ENCODE measurements around the gene CCDC30. TPM values are rescaled to one million over a fixed set of nuclear protein-coding genes. Genes with fewer than 3 reads are reported as not detected.
A peak's percentile ranks its signal among the peaks of the same experiment; 100 is the strongest.

CCDC30 gene
- total and polyA plus RNA-seq, 3 experiments from 2014 or later, result 0.58 to 1.9 (median 1.5) TPM

DNA sequence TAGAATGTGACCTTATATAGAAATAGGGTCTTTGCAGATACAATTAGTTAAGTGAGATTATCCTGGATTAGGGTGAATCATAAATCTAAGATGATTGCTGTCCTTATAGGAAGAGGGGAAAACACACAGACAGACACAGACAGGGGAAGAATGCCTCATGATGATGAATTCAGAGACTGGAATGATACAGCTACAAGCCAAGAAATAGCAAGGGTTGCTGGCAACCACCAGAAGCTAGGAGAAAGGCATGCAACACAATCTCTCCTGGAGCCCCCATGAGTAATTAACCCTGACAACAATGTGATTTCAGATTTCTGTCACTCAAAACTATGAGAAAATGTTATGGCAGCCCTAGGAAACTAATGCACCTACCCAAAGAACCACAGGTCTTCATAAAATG is 176.0 kb downstream of the CCDC30 start:
- Histone ChIP-seq H3K27ac (ENCODE audit: low read depth, low read length) (no peak overlapping the region), H3K4me1 (ENCODE audit: insufficient read depth, low read length) (no peaks in the 10 kb centered on the region), H3K4me3 (ENCODE audit: low read length) (no peak overlapping the region), H3K27me3 (ENCODE audit: insufficient read depth, low read length, poor library complexity, severe bottlenecking) (no peaks in the 10 kb centered on the region), H3K36me3 (ENCODE audit: insufficient read depth, low read length) (no peaks in the 10 kb centered on the region), H3K9me3 (ENCODE audit: low read length) (no peaks in the 10 kb centered on the region)
- H3K36me3 Mint-ChIP-seq, result peaks cover 2 to 12% (median 6%) of the 10 kb centered on the region in 3 donors
- H3K9me3 Mint-ChIP-seq, result no peaks in the 10 kb centered on the region
- DNase-seq, result no peak
- CTCF ChIA-PET, result no interaction called here
- POLR2A ChIA-PET, result no interaction called here
- H3K4me1 Mint-ChIP-seq, result no peaks in the 10 kb centered on the region
- no peaks in the 10 kb centered on the region for H3K27me3 Mint-ChIP-seq
- no peak overlapping the region for H3K27ac Mint-ChIP-seq
- no peak overlapping the region for H3K4me3 Mint-ChIP-seq

DNA sequence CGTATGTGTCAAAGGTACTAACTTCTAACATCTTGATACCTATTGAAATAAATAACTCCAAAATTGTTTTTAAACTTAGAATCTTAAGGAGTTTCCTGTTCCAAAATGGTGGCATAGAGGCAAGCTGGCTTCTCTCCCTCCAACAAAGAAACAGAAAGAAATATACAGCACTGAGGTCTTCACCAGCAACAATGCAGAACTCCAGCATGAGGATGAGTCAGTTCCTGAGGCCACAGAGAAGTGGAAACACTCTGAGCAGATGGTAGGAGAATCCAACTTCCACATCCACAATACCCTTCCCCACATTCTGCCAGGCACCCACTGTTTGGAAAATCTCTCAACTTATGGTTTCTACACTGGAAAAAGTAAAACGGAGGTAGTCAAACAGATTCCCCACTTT is 183.0 kb downstream of the CCDC30 start:
- DNase-seq, result no peak
- H3K9me3 Mint-ChIP-seq, result peaks cover 6 to 12% (median 9%) of the 10 kb centered on the region in 5 donors
- no peaks in the 10 kb centered on the region for H3K4me1 Mint-ChIP-seq
- H3K27ac Mint-ChIP-seq, result no peak overlapping the region
- Histone ChIP-seq H3K9me3 (ENCODE audit: low read length) (no peaks in the 10 kb centered on the region), H3K36me3 (ENCODE audit: insufficient read depth, low read length) (no peaks in the 10 kb centered on the region), H3K27me3 (ENCODE audit: insufficient read depth, low read length, poor library complexity, severe bottlenecking) (no peaks in the 10 kb centered on the region), H3K27ac (ENCODE audit: low read depth, low read length) (no peak overlapping the region), H3K4me3 (ENCODE audit: low read length) (no peak overlapping the region), H3K4me1 (ENCODE audit: insufficient read depth, low read length) (no peaks in the 10 kb centered on the region)
- POLR2A ChIA-PET, result no interaction called here
- peaks cover 0 to 6% of the 10 kb centered on the region in 2 donors for H3K27me3 Mint-ChIP-seq
- H3K36me3 Mint-ChIP-seq, result peaks cover 14 to 25% (median 25%) of the 10 kb centered on the region in 3 donors
- H3K4me3 Mint-ChIP-seq, result no peak overlapping the region
- CTCF ChIA-PET, result no interaction called here

DNA sequence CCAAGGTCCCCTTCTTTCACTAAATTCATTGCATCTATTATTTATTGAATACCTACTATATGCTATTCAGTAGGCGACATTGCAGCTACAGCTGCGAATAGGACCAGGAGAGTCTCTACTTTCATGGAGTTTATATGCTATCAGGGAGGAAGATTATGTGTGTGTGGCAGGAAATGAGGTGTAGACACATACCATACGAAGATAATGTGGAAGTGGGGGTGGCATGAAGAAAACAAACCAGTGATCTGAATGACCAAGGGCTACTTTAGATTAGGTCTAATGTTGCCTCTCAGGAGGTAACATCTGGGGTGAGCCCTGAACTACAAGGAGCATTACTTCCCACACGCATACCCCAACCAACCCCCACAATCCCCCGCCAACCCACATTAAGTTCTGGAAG is 194.1 kb downstream of the CCDC30 start:
- H3K4me1 ChIP-seq (ENCODE audit: insufficient read depth, low read length), result peaks cover 22% of the 10 kb centered on the region

DNA sequence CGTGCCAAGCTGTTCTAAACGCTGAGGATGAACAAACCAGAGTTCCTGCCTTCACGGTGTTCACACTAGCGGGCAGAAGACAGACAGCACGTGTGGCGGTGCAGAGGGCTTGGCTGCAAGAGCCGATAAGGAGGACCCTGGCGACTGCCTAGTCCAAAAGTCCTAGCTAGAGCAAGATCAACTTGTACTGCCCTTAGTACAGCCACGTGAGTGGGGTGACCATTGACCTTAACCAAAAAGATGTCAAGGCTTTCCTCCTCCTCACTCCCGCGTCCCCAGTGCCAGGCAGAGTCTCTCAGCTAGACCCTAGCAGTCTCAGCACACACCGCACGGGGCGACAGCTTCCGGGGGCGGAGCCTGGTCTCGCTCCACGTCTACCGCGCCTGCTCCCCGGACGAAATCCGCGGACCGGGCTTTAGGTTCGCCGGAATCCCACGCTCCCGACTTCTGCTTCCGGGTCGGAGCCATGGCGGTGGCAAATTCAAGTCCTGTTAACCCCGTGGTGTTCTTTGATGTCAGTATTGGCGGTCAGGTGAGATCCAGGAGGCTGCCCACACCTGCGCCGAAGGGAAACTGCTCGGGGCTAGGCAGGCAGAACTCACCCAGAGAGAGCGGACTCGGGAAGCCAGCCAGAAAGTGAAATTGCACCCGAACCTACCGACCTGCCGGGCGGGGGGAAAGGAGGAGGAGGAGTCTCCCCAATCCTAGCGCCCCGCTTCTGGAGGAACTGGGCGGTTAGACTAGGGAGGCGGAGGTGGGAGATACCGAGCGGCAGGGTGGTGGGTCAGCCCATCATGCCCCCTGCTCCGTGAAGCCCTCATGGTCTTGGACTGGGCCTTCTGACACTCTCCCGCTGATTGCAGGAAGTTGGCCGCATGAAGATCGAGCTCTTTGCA is 195.1 kb downstream of the CCDC30 start, which contains the start of gene PPIH:
PPIH (plus strand) TSS at position 443 of the 896 bp plus-strand sequence; CDS start at position 467, 24 bp downstream.
- H3K4me1 Mint-ChIP-seq, result peaks cover 35 to 47% (median 46%) of the 10 kb centered on the region in 3 donors
- no peaks in the 10 kb centered on the region for H3K27me3 Mint-ChIP-seq
- peak within 1 kb of the TSS; percentile 81 for H3K27ac ChIP-seq (ENCODE audit: low read depth, low read length)
- peaks cover 22% of the 10 kb centered on the region for H3K4me1 ChIP-seq (ENCODE audit: insufficient read depth, low read length)
- no peaks in the 10 kb centered on the region for H3K27me3 ChIP-seq (ENCODE audit: insufficient read depth, low read length, poor library complexity, severe bottlenecking)
- peak within 1 kb of the TSS; percentile 92 for H3K4me3 ChIP-seq (ENCODE audit: low read length)
- H3K36me3 ChIP-seq (ENCODE audit: insufficient read depth, low read length), result peaks cover 12% of the 10 kb centered on the region
- H3K9me3 Mint-ChIP-seq, result no peaks in the 10 kb centered on the region
- peak; percentile 91 to 95 (median 92) for DNase-seq
- peak within 1 kb of the TSS; percentile 93 to 99 (median 98) for H3K4me3 Mint-ChIP-seq
- peaks cover 0 to 38% (median 6%) of the 10 kb centered on the region in 3 donors for H3K36me3 Mint-ChIP-seq
- ChIA-PET CTCF (interaction anchor here (0.9 to 1.9 kb wide), 5 partner anchors 22 to 313 kb away, joined by 3 to 12 read pairs (median 4); partner anchors contain the start of genes C1orf50, P3H1 and YBX1), POLR2A (interaction anchor here (0.6 to 2.2 kb wide), 9 partner anchors 20 to 338 kb away, joined by 3 to 43 read pairs (median 3); partner anchors contain the start of genes C1orf50, ERMAP, P3H1 and SVBP)
- H3K9me3 ChIP-seq (ENCODE audit: low read length), result no peaks in the 10 kb centered on the region
- H3K27ac Mint-ChIP-seq, result peak within 1 kb of the TSS; percentile 88 to 98 (median 95)

More for the DNA sequence above, 194.1 kb downstream of the CCDC30 start:
- ChIA-PET CTCF (interaction anchor here (0.9 to 1.9 kb wide), 4 partner anchors 23 to 312 kb away, joined by 3 to 12 read pairs (median 8); partner anchors contain the start of genes C1orf50, P3H1 and YBX1), POLR2A (interaction anchor here (0.6 to 2.2 kb wide), 3 partner anchors 25 to 154 kb away, joined by 4 to 43 read pairs (median 12); partner anchors contain the start of genes C1orf50, P3H1 and YBX1)
- H3K36me3 ChIP-seq (ENCODE audit: insufficient read depth, low read length), result peaks cover 12% of the 10 kb centered on the region
- peak overlapping the region; percentile 81 for H3K27ac ChIP-seq (ENCODE audit: low read depth, low read length)
- H3K4me1 Mint-ChIP-seq, result peaks cover 35 to 47% (median 46%) of the 10 kb centered on the region in 3 donors
- H3K4me3 ChIP-seq (ENCODE audit: low read length), result peak overlapping the region; percentile 92
- H3K36me3 Mint-ChIP-seq, result peaks cover 0 to 34% (median 6%) of the 10 kb centered on the region in 3 donors
- DNase-seq, result no peak
- H3K9me3 Mint-ChIP-seq, result no peaks in the 10 kb centered on the region
- no peaks in the 10 kb centered on the region for H3K9me3 ChIP-seq (ENCODE audit: low read length)
- H3K4me3 Mint-ChIP-seq, result peak overlapping the region; percentile 93 to 99 (median 98)
- H3K27me3 Mint-ChIP-seq, result no peaks in the 10 kb centered on the region
- no peaks in the 10 kb centered on the region for H3K27me3 ChIP-seq (ENCODE audit: insufficient read depth, low read length, poor library complexity, severe bottlenecking)
- peak overlapping the region; percentile 88 to 98 (median 95) for H3K27ac Mint-ChIP-seq

DNA sequence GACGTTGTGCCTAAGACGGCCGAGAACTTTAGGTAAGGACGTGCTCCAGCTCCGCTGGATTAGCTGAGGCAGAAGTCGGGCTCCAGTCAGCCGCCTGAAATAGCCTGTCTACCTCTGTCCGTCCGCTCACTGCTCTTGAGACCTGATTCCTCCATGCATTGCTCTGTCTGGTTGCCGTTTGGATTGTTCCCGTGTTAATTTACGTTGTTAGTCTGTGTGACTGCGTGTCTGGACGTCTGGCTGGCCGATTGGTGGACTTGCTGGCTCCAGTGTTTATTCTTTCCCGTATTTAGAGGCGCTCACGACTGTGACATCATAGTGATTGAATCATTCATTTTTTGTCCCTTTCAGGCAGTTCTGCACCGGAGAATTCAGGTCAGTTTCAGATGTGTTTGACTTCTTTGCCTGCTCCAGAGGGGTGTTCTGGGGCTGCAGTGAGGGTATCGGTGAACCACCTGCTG is 195.8 kb downstream of the CCDC30 start:
- ChIA-PET POLR2A (interaction anchor here (0.9 to 2.2 kb wide), 4 partner anchors 20 to 339 kb away, joined by 3 to 43 read pairs (median 3); partner anchors contain the start of gene YBX1), CTCF (interaction anchor here (1.4 to 1.9 kb wide), 3 partner anchors 24 to 108 kb away, joined by 4 to 12 read pairs (median 12); partner anchors contain the start of genes C1orf50, P3H1 and YBX1)
- H3K27me3 Mint-ChIP-seq, result no peaks in the 10 kb centered on the region
- Histone ChIP-seq H3K4me1 (ENCODE audit: insufficient read depth, low read length) (peaks cover 22% of the 10 kb centered on the region), H3K36me3 (ENCODE audit: insufficient read depth, low read length) (peaks cover 15% of the 10 kb centered on the region), H3K27me3 (ENCODE audit: insufficient read depth, low read length, poor library complexity, severe bottlenecking) (no peaks in the 10 kb centered on the region), H3K9me3 (ENCODE audit: low read length) (no peaks in the 10 kb centered on the region), H3K27ac (ENCODE audit: low read depth, low read length) (peak overlapping the region; percentile 81), H3K4me3 (ENCODE audit: low read length) (peak overlapping the region; percentile 92)
- H3K4me1 Mint-ChIP-seq, result peaks cover 35 to 47% (median 46%) of the 10 kb centered on the region in 3 donors
- H3K27ac Mint-ChIP-seq, result peak overlapping the region; percentile 88 to 98 (median 95)
- peak overlapping the region; percentile 93 to 99 (median 98) for H3K4me3 Mint-ChIP-seq
- no peaks in the 10 kb centered on the region for H3K9me3 Mint-ChIP-seq
- no peak for DNase-seq
- H3K36me3 Mint-ChIP-seq, result peaks cover 0 to 42% (median 8%) of the 10 kb centered on the region in 3 donors

DNA sequence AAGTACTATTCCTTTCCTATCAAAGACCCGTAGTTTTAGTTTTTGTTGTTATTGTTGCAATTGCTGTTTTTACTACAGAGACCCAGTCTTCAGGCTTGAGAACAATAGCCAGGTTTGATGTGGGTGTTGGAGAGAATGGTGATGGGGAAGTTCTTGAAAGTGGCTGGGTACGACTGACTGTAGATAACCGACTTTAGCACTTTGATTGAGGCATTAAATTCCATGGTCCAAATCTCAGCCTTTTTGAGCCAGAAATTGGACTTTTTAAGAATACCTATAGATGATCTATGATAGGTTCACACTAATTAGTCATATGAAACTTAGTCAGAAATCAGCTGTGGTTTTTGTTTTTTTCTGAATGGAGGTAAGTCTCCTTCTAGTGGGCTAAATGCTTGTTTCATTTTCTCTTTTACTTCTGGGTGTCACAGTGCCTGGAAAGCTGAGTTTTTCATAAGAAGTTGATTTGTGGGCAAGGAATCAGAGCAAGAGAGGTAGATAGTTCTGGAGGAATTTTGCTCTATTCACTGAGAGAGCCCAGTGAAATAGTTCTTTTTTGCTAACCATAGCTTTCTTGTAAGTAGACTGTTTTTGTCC is 197.9 kb downstream of the CCDC30 start:
- DNase-seq, result no peak
- ChIA-PET POLR2A (no interaction called here), CTCF (no interaction called here)
- Mint-ChIP-seq H3K36me3 (peaks cover 0 to 62% (median 11%) of the 10 kb centered on the region in 3 donors), H3K4me1 (peaks cover 35 to 47% (median 46%) of the 10 kb centered on the region in 3 donors), H3K27ac (peak overlapping the region in 5 of 8 donors; percentile 23 to 95 (median 64)), H3K9me3 (no peaks in the 10 kb centered on the region), H3K4me3 (peak overlapping the region in 5 of 7 donors; percentile 1 to 80 (median 26)), H3K27me3 (no peaks in the 10 kb centered on the region)
- Histone ChIP-seq H3K27me3 (ENCODE audit: insufficient read depth, low read length, poor library complexity, severe bottlenecking) (no peaks in the 10 kb centered on the region), H3K36me3 (ENCODE audit: insufficient read depth, low read length) (peaks cover 30% of the 10 kb centered on the region), H3K4me1 (ENCODE audit: insufficient read depth, low read length) (peaks cover 22% of the 10 kb centered on the region), H3K4me3 (ENCODE audit: low read length) (no peak overlapping the region), H3K9me3 (ENCODE audit: low read length) (no peaks in the 10 kb centered on the region), H3K27ac (ENCODE audit: low read depth, low read length) (no peak overlapping the region)

DNA sequence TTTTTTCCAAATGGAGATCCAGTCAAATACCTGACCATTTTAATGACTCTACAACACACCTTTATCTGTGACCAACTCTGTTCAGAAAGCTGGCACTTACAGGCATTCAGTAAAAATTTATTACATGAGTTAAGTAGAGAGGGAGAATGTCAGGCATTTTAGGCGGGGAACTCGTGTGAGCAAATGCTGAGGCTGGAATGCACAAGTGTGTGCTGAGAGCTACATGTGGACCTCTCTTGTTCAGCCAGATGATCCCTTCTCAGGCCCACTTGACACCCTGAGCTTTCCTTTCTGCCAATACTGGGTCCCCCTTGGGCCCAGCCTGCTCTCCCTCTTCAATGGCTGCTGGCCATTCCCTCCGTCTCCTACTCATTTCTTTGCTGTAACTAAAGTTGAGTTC is 206.8 kb downstream of the CCDC30 start:
- Mint-ChIP-seq H3K27me3 (no peaks in the 10 kb centered on the region), H3K4me3 (no peak overlapping the region), H3K4me1 (peaks cover 0 to 3% (median 0%) of the 10 kb centered on the region in 3 donors), H3K27ac (no peak overlapping the region), H3K36me3 (peaks cover 0 to 74% (median 25%) of the 10 kb centered on the region in 3 donors), H3K9me3 (no peaks in the 10 kb centered on the region)
- Histone ChIP-seq H3K27ac (ENCODE audit: low read depth, low read length) (no peak overlapping the region), H3K36me3 (ENCODE audit: insufficient read depth, low read length) (peaks cover 32% of the 10 kb centered on the region), H3K9me3 (ENCODE audit: low read length) (no peaks in the 10 kb centered on the region), H3K27me3 (ENCODE audit: insufficient read depth, low read length, poor library complexity, severe bottlenecking) (no peaks in the 10 kb centered on the region), H3K4me1 (ENCODE audit: insufficient read depth, low read length) (no peaks in the 10 kb centered on the region), H3K4me3 (ENCODE audit: low read length) (no peak overlapping the region)
- ChIA-PET CTCF (no interaction called here), POLR2A (interaction anchor here (1.2 kb wide), 1 partner anchor 12 kb away, joined by 4 read pairs; the partner anchor contains the start of gene YBX1)
- DNase-seq, result no peak

Measured in CD8-positive, alpha-beta memory T cell (primary cell).